ENCODE measurements around the gene APOBEC3A. TPM values are rescaled to one million over a fixed set of nuclear protein-coding genes. Genes with fewer than 3 reads are reported as not detected.

The APOBEC3A gene
- total RNA-seq, 1 experiment from 2014 or later = not detected

GRCh38 chr22:38940811-38941384 is 16.5 kb upstream of the APOBEC3A start:
- H3K36me3 Mint-ChIP-seq = no peaks in the 10 kb centered on the region
- H3K9me3 Mint-ChIP-seq = no peaks in the 10 kb centered on the region
- TF ChIP-seq JUN (CRISPR knock-in tag; IDR thresholded peaks at IDR 0.05) (no peak), AFF4 (CRISPR knock-in tag; IDR thresholded peaks at IDR 0.05; ENCODE audit: borderline replicate concordance) (no peak), ZNF671 (CRISPR knock-in tag; IDR thresholded peaks at IDR 0.05) (no peak), TEAD4 (CRISPR knock-in tag; IDR thresholded peaks at IDR 0.05) (no peak), ZNF423 (CRISPR knock-in tag; IDR thresholded peaks at IDR 0.05) (no peak), STAT6 (CRISPR knock-in tag; conservative IDR thresholded peaks at IDR 0.05; ENCODE audit: low read depth) (no peak), CDX4 (CRISPR knock-in tag; IDR thresholded peaks at IDR 0.05; ENCODE audit: borderline replicate concordance) (no peak), ATF6 (CRISPR knock-in tag; IDR thresholded peaks at IDR 0.05) (no peak), PRRX2 (CRISPR knock-in tag; IDR thresholded peaks at IDR 0.05) (no peak), HMGA2 (CRISPR knock-in tag; IDR thresholded peaks at IDR 0.05) (no peak), PRDM15 (CRISPR knock-in tag; IDR thresholded peaks at IDR 0.05) (no peak), ZSCAN18 (CRISPR knock-in tag; IDR thresholded peaks at IDR 0.05) (no peak), MXD4 (CRISPR knock-in tag; IDR thresholded peaks at IDR 0.05; ENCODE audit: borderline replicate concordance) (no peak), SMAD3 (CRISPR knock-in tag; IDR thresholded peaks at IDR 0.05; ENCODE audit: borderline replicate concordance) (no peak), NFE2L1 (CRISPR knock-in tag; IDR thresholded peaks at IDR 0.05) (no peak), NR1H2 (CRISPR knock-in tag; IDR thresholded peaks at IDR 0.05) (no peak), TP53 (CRISPR knock-in tag; IDR thresholded peaks at IDR 0.05) (no peak), IRF1 (CRISPR knock-in tag; IDR thresholded peaks at IDR 0.05) (no peak), USF2 (CRISPR knock-in tag; IDR thresholded peaks at IDR 0.05) (no peak)
- H3K4me1 Mint-ChIP-seq = peaks cover 12% of the 10 kb centered on the region; the same call in 1 of the 2 replicates
- CTCF ChIA-PET = interaction anchor here (1.5 kb wide), 1 partner anchor 72 kb away, joined by 6 read pairs; no protein-coding TSS in a partner anchor
- POLR2A ChIA-PET = no interaction called here
- no peak for ATAC-seq
- no peak overlapping the region for H3K27ac Mint-ChIP-seq
- H3K4me3 Mint-ChIP-seq = no peak overlapping the region
- H3K27me3 Mint-ChIP-seq (ENCODE audit: low read depth) = peaks cover 8% of the 10 kb centered on the region; the same call in 1 of the 2 replicates
- DNase-seq (ENCODE audit: low spot score) = no peak
